K562 (cell line): ENCODE results near the gene LRIF1. TPM values are rescaled to one million over a fixed set of nuclear protein-coding genes. Genes with fewer than 3 reads are reported as not detected.

Experiments
- ATAC-seq: fragments of 200-7000 bp; cut with Tn5 transposase; 3 replicates; pipeline ENCODE4 v1.9.1; 2020; ENCODE audit warnings: moderate library complexity
- BruUV-seq: library from RNA; stranded (reverse); fragments of 400-500 nt; replicated peaks from 2 replicates; lab custom pipeline; 2021; lab: Mats Ljungman, UMichigan
- CTCF ChIA-PET: fragments of 300-600 bp; formaldehyde crosslinking; extraction: SDS; loops from one replicate; lab custom pipeline; 2021; ENCODE audit warnings: low intra/inter-chr PET ratio; lab: Yijun Ruan, JAX
- POLR2A ChIA-PET: fragments of 300-600, 350-650 bp; sonication (Branson Sonifier 250); formaldehyde crosslinking; extraction: SDS; loops from one replicate; lab custom pipeline; 2021; ENCODE audit warnings: antibody characterized with exemption, inconsistent platforms; lab: Yijun Ruan, JAX
- DNase-seq, 4 experiments: peaks; one replicate each; pipeline versions ENCODE4 v3.0.0 to v3.0.0-alpha.2; 2011 to 2018; ENCODE audit warnings: low spot score in 3 of 4, mixed read lengths in 3 of 4; ENCODE audit errors: extremely low read depth in 1 of 4
- FAIRE-seq: peaks from 2 replicates; lab custom pipeline; 2011; peaks lifted over from hg19 to GRCh38; lab: Jason Lieb, UNC
- H2AFZ ChIP-seq: 2 replicates; pipeline ENCODE4 v1.6.0; 2011; ENCODE audit warnings: low read depth, low read length, control low read depth, inconsistent platforms
- H3K27ac ChIP-seq: fragments of 200-600 bp; 3 replicates; pipeline ENCODE4 v1.8.0; 2011; ENCODE audit warnings: low read depth, mild to moderate bottlenecking, control low read depth, inconsistent platforms, low read length, moderate library complexity, mixed read lengths; ENCODE audit errors: extremely low read depth
- H3K27me3 ChIP-seq, 2 experiments: fragments of 300-600 bp in 1 of 2; 2 replicates in 1 of 2; 3 replicates in 1 of 2; pipeline versions ENCODE4 v1.6.0 to v1.8.0; 2011; ENCODE audit warnings: inconsistent platforms in 2 of 2, low read length in 2 of 2, mild to moderate bottlenecking in 1 of 2, mixed read lengths in 1 of 2, moderate library complexity in 1 of 2; ENCODE audit not compliant: control insufficient read depth in 2 of 2, insufficient read depth in 2 of 2
- H3K36me3 ChIP-seq: fragments of 300-600 bp; 3 replicates; pipeline ENCODE4 v1.8.0; 2011; ENCODE audit warnings: mild to moderate bottlenecking, low read length, inconsistent platforms; ENCODE audit not compliant: control insufficient read depth, insufficient read depth
- H3K4me1 ChIP-seq, 2 experiments: fragments of 200-600 bp in 1 of 2; replicated peaks in 1 of 2; 2 replicates in 1 of 2; 3 replicates in 1 of 2; pipeline versions ENCODE4 v1.5.1 to v1.8.0; 2011; ENCODE audit warnings: inconsistent platforms in 2 of 2, low read length in 2 of 2, mild to moderate bottlenecking in 1 of 2, mixed read lengths in 1 of 2, moderate library complexity in 1 of 2; ENCODE audit not compliant: control insufficient read depth in 2 of 2, insufficient read depth in 2 of 2
- H3K4me2 ChIP-seq: 2 replicates; pipeline ENCODE4 v1.6.1; 2011; ENCODE audit warnings: low read length, control low read depth, inconsistent platforms, mixed read lengths; ENCODE audit not compliant: insufficient read depth
- H3K4me3 ChIP-seq: fragments of 200-600 bp; sonication (generic), shearing (Covaris generic); 2 replicates; pipeline ENCODE4 v1.5.1; 2016; ENCODE audit warnings: control low read depth, inconsistent platforms
- H3K79me2 ChIP-seq: fragments of 200-600 bp; 3 replicates; pipeline ENCODE4 v1.8.0; 2011; ENCODE audit warnings: low read length, inconsistent platforms; ENCODE audit not compliant: control insufficient read depth, insufficient read depth
- H3K9ac ChIP-seq, 2 experiments: 2 replicates each; pipeline versions ENCODE4 v1.6.0 to v1.6.1; 2011; ENCODE audit warnings: low read depth in 2 of 2, low read length in 2 of 2, control low read depth in 1 of 2, inconsistent platforms in 1 of 2, mild to moderate bottlenecking in 1 of 2, mixed read lengths in 1 of 2; ENCODE audit not compliant: insufficient read depth in 1 of 2
- H3K9me1 ChIP-seq: one replicate; pipeline ENCODE4 v1.6.0; 2011; ENCODE audit warnings: inconsistent platforms, mild to moderate bottlenecking, low read length, moderate library complexity; ENCODE audit not compliant: control insufficient read depth, insufficient read depth
- H3K9me3 ChIP-seq: replicated peaks from 2 replicates; pipeline ENCODE4 v1.5.1; 2011; ENCODE audit warnings: low read depth, low read length, inconsistent platforms; ENCODE audit not compliant: control insufficient read depth, insufficient read depth
- H4K20me1 ChIP-seq: replicated peaks from 2 replicates; pipeline ENCODE4 v1.6.1; 2011; ENCODE audit warnings: low read length, inconsistent platforms, mixed read lengths; ENCODE audit not compliant: control insufficient read depth, insufficient read depth
- CXXC5 ChIP-seq: fragments of 250-450 bp; sonication (Bioruptor Pico); IDR thresholded peaks from 2 replicates; pipeline ENCODE4 v1.8.0; 2022; ENCODE audit warnings: inconsistent platforms, mild to moderate bottlenecking, moderate library complexity
- FUS ChIP-seq: fragments of 200-400 bp; formaldehyde crosslinking; optimal IDR thresholded peaks from 2 replicates; pipeline ENCODE3; 2017; ENCODE audit warnings: low read depth, low read length
- GATA2 ChIP-seq: sonication (generic); formaldehyde crosslinking; IDR thresholded peaks from 2 replicates; pipeline ENCODE4 v1.4.0; 2020; ENCODE audit warnings: mild to moderate bottlenecking, missing genetic modification reagents
- ILF3 ChIP-seq: fragments of 450-650 bp; IDR thresholded peaks from 2 replicates; pipeline ENCODE4 v1.6.1; 2018; ENCODE audit warnings: antibody characterized with exemption, mild to moderate bottlenecking, moderate library complexity, borderline replicate concordance
- KDM1A ChIP-seq, 2 experiments: fragments of 450-650 bp; IDR thresholded peaks; 2 replicates each; pipeline ENCODE4 v1.6.1; 2016; ENCODE audit warnings: mild to moderate bottlenecking in 2 of 2
- KLF13 ChIP-seq: fragments of 450-650 bp; IDR thresholded peaks from 2 replicates; pipeline ENCODE4 v1.6.1; 2016; ENCODE audit warnings: missing genetic modification characterization, low read depth, mild to moderate bottlenecking, missing compliant biosample characterization, moderate library complexity, borderline replicate concordance
- NR3C1 ChIP-seq: sonication (generic); formaldehyde crosslinking; IDR thresholded peaks from 2 replicates; pipeline ENCODE4 v1.8.1; 2022; ENCODE audit warnings: missing genetic modification reagents
- NUFIP1 ChIP-seq: fragments of 450-650 bp; IDR thresholded peaks from 2 replicates; pipeline ENCODE4 v1.6.1; 2018; ENCODE audit not compliant: partially characterized antibody
- RBFOX2 ChIP-seq: fragments of 200-400 bp; formaldehyde crosslinking; IDR thresholded peaks from 2 replicates; pipeline ENCODE4 v1.6.1; 2017; ENCODE audit warnings: low read depth, mild to moderate bottlenecking, low read length, moderate library complexity
- SAFB2 ChIP-seq: fragments of 200-400 bp; formaldehyde crosslinking; IDR thresholded peaks from 2 replicates; pipeline ENCODE4 v1.6.1; 2018; ENCODE audit warnings: borderline replicate concordance, low read length, low read depth, moderate library complexity; ENCODE audit not compliant: severe bottlenecking
- SAP30 ChIP-seq: fragments of 200-600 bp; sonication (generic); IDR thresholded peaks from 2 replicates; pipeline ENCODE4 v1.6.1; 2012; ENCODE audit warnings: borderline replicate concordance, low read depth, mild to moderate bottlenecking, moderate library complexity, low read length, control low read depth, inconsistent platforms; ENCODE audit not compliant: insufficient read depth, poor library complexity, severe bottlenecking
- YY1 ChIP-seq, 3 experiments: IDR thresholded peaks; 2 replicates each; pipeline ENCODE4 v1.6.1; 2011; ENCODE audit warnings: low read length in 2 of 3, mild to moderate bottlenecking in 2 of 3, moderate library complexity in 2 of 3, borderline replicate concordance in 1 of 3, control low read depth in 1 of 3, low read depth in 1 of 3; ENCODE audit not compliant: insufficient read depth in 3 of 3, insufficient replicate concordance in 2 of 3, control insufficient read depth in 1 of 3, insufficient read length in 1 of 3; ENCODE audit errors: extremely low read depth in 1 of 3
- ZFP36 ChIP-seq: fragments of 150-350 bp; IDR thresholded peaks from 2 replicates; pipeline ENCODE4 v1.6.1; 2018; ENCODE audit warnings: low read length, low read depth; ENCODE audit not compliant: partially characterized antibody
- ZNF280B ChIP-seq: fragments of 250-450 bp; sonication (Bioruptor Pico); IDR thresholded peaks from 2 replicates; pipeline ENCODE4 v1.5.1; 2021; ENCODE audit warnings: mild to moderate bottlenecking
- WGBS: fragments of 100-300 bp; shearing (Covaris generic); methylation state at CpG from one replicate; pipeline ENCODE4 v1.1.6; 2016; ENCODE audit warnings: low coverage, mixed read lengths; ENCODE audit not compliant: insufficient coverage; ENCODE audit errors: missing lambda C conversion rate; 5-methylcytosine and 5-hydroxymethylcytosine counted together
- in situ Hi-C: fragments of 300-500 bp; cut with MboI; formaldehyde crosslinking; loops from 4 replicates; pipeline ENCODE4 v1.15.0; 2018; ENCODE audit warnings: inconsistent platforms, mixed read lengths
- intact Hi-C: fragments of 100-400 bp; cut with micrococcal nuclease; formaldehyde crosslinking; loops from 2 replicates; pipeline ENCODE4 v1.14.2; 2022
- polyA plus RNA-seq, 8 experiments: library from polyadenylated mRNA; depleted of rRNA in 4 of 8; stranded (reverse) in 5 of 8; unstranded in 3 of 8; fragments of >200 nt; fragmentation: Nextera tagmentation in 2 of 8; fragmentation: Illumina TruSeq in 1 of 8; extraction: Ambion mirVana in 2 of 8; extraction: Trizol in 1 of 8; gene quantifications; 2 replicates each; pipeline versions ENCODE4 v1.2.1 to v1.2.3, GENCODE V29; 2011 to 2014; ENCODE audit warnings: inconsistent platforms in 1 of 8, missing spikeins in 1 of 8
- total RNA-seq, 7 experiments: library from RNA; depleted of rRNA in 6 of 7; stranded (reverse); fragments of >200 nt in 6 of 7; fragmentation: Illumina TruSeq in 2 of 7; extraction: Trizol in 2 of 7; gene quantifications; 2 replicates each; pipeline versions ENCODE4 v1.2.1 to v1.2.3, GENCODE V29; 2011 to 2021; ENCODE audit warnings: low replicate concordance in 1 of 7
- TF ChIP-seq, protein P1 (sequence below): sonication (generic); formaldehyde crosslinking; IDR thresholded peaks from 2 replicates; pipeline ENCODE4 v1.8.1; 2023; ENCODE audit warnings: mild to moderate bottlenecking, missing genetic modification reagents, moderate library complexity
- TF ChIP-seq, protein P2 (sequence below): fragments of 450-650 bp; formaldehyde crosslinking; IDR thresholded peaks from 2 replicates; pipeline ENCODE4 v1.4.0; 2020; ENCODE audit warnings: mild to moderate bottlenecking

LRIF1 gene
- total and polyA plus RNA-seq, 9 of the 15 experiments (the other 6 are each of a cell fraction or from before 2014, with no cell fraction given): 35.6 to 88.8 (median 74.1) TPM

- CTCF ChIA-PET: no interaction called here
- ATAC-seq (no peak), DNase-seq (no peak), FAIRE-seq (no peak)
- WGBS: 88% methylated on average over 3 of the region's 3 CpGs
- in situ Hi-C loops (no loop called here), intact Hi-C loops (no loop called here)
- H3K36me3 ChIP-seq: no peaks in the 10 kb centered on the region
- H3K9ac ChIP-seq: no peak overlapping the region
- H3K27me3 ChIP-seq: no peaks in the 10 kb centered on the region
- H3K9me3 ChIP-seq: peaks cover 5% of the 10 kb centered on the region; the same call in 1 of the 2 replicates
- no peaks in the 10 kb centered on the region for H3K79me2 ChIP-seq
- H3K4me1 ChIP-seq: peaks cover 5 to 23% of the 10 kb centered on the region in 2 experiments; a peak in 4 of 5 replicates
- no peak overlapping the region for H3K4me2 ChIP-seq
- H4K20me1 ChIP-seq: no peaks in the 10 kb centered on the region
- H3K27ac ChIP-seq: no peak overlapping the region
- H2AFZ ChIP-seq: no peak overlapping the region
- H3K9me1 ChIP-seq: no peaks in the 10 kb centered on the region
- TF ChIP-seq, protein P1, sequence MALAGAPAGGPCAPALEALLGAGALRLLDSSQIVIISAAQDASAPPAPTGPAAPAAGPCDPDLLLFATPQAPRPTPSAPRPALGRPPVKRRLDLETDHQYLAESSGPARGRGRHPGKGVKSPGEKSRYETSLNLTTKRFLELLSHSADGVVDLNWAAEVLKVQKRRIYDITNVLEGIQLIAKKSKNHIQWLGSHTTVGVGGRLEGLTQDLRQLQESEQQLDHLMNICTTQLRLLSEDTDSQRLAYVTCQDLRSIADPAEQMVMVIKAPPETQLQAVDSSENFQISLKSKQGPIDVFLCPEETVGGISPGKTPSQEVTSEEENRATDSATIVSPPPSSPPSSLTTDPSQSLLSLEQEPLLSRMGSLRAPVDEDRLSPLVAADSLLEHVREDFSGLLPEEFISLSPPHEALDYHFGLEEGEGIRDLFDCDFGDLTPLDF (CRISPR knock-in tag): no peak
- TF ChIP-seq RBFOX2 (no peak), ILF3 (no peak), NUFIP1 (no peak), KLF13 (tag) (no peak), ZNF280B (CRISPR knock-in tag) (no peak), YY1 (IDR thresholded peaks at IDR 0.05; ENCODE audit: borderline replicate concordance in 1 of 3, control insufficient read depth in 1 of 3, extremely low read depth in 1 of 3, insufficient read depth in 3 of 3, insufficient read length in 1 of 3, insufficient replicate concordance in 2 of 3, low read depth in 1 of 3, low read length in 2 of 3) (no peak), FUS (no peak), GATA2 (CRISPR knock-in tag) (no peak), KDM1A (IDR thresholded peaks at IDR 0.05) (no peak), CXXC5 (no peak), ZFP36 (no peak), SAFB2 (no peak), SAP30 (no peak), NR3C1 (no peak)
- TF ChIP-seq, protein P2, sequence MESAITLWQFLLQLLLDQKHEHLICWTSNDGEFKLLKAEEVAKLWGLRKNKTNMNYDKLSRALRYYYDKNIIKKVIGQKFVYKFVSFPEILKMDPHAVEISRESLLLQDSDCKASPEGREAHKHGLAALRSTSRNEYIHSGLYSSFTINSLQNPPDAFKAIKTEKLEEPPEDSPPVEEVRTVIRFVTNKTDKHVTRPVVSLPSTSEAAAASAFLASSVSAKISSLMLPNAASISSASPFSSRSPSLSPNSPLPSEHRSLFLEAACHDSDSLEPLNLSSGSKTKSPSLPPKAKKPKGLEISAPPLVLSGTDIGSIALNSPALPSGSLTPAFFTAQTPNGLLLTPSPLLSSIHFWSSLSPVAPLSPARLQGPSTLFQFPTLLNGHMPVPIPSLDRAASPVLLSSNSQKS (CRISPR knock-in tag): no peak
- no TSS peak for BruUV-seq
- H3K4me3 ChIP-seq: no peak overlapping the region
- POLR2A ChIA-PET: interaction anchor here (0.9 kb wide), 1 partner anchor 13 kb away, joined by 3 read pairs; no protein-coding TSS in a partner anchor
Observed at GRCh38 chr1:110914676-110915075, 49.0 kb downstream of the LRIF1 start.
